GM21619 (cell line): ENCODE data around the gene ICOSLG.
A peak's percentile ranks its signal among the peaks of the same experiment; 100 is the strongest.
"Not testable (repeated sequence)": the region's sequence is repeated elsewhere in the genome, so short reads cannot be mapped to it uniquely, and the experiment has no call there.

ENCODE experiments used
- ATAC-seq: cut with Tn5 transposase; IDR thresholded peaks from one replicate; pipeline ENCODE4 v1.9.1; 2021; ENCODE audit not compliant: unreplicated experiment

Gene ICOSLG

GRCh38 chr21:44265734-44266270 is 25.1 kb upstream of the ICOSLG start:
- no peak for ATAC-seq

GRCh38 chr21:44263768-44264167 is 23.0 kb upstream of the ICOSLG start:
- ATAC-seq, result no peak

- no peak for ATAC-seq
These were observed 22.5 kb upstream of the ICOSLG start for GRCh38 chr21:44263221-44263760.

GRCh38 chr21:44262338-44263056 is 21.8 kb upstream of the ICOSLG start:
- ATAC-seq, result no peak

GRCh38 chr21:44261675-44262295 is 21.0 kb upstream of the ICOSLG start, which contains the start of gene DNMT3L:
TSS of gene DNMT3L (minus strand) at chr21:44261897. CDS start at chr21:44261259, 638 bp downstream.
- ATAC-seq, result no peak

- ATAC-seq, result no peak
These were observed 20.3 kb upstream of the ICOSLG start for GRCh38 chr21:44260791-44261631.

GRCh38 chr21:44260066-44260465 is 19.3 kb upstream of the ICOSLG start:
- ATAC-seq, result no peak

- ATAC-seq, result no peak
These were observed 18.5 kb upstream of the ICOSLG start for GRCh38 chr21:44259082-44259705.

GRCh38 chr21:44258056-44258725 is 17.4 kb upstream of the ICOSLG start:
- no peak for ATAC-seq

- no peak for ATAC-seq
These were observed 14.8 kb upstream of the ICOSLG start for GRCh38 chr21:44255511-44255981.

- ATAC-seq, result no peak
These were observed 13.3 kb upstream of the ICOSLG start for GRCh38 chr21:44253832-44254710.

GRCh38 chr21:44249204-44250037 is 8.7 kb upstream of the ICOSLG start:
- ATAC-seq, result not testable (repeated sequence)

- not testable (repeated sequence) for ATAC-seq
These were observed 7.2 kb upstream of the ICOSLG start for GRCh38 chr21:44247904-44248303.

- peak; percentile 44 for ATAC-seq
These were observed 3.2 kb upstream of the ICOSLG start for GRCh38 chr21:44243980-44244379.

GRCh38 chr21:44241281-44241680 is 538 bp upstream of the ICOSLG start:
- ATAC-seq, result peak; percentile 32

- not testable (repeated sequence) for ATAC-seq
These were observed 390 bp downstream of the ICOSLG start for GRCh38 chr21:44240353-44240752.

- not testable (repeated sequence) for ATAC-seq
These were observed 11.2 kb downstream of the ICOSLG start for GRCh38 chr21:44229561-44229960.

- not testable (repeated sequence) for ATAC-seq
These were observed 12.6 kb downstream of the ICOSLG start for GRCh38 chr21:44228109-44228508.
